ENCODE measurements around the gene IL34.

GRCh38 chr16:70605283-70605657, 41.1 kb upstream of the IL34 start:
- TF ChIP-seq CTCF (IDR thresholded peaks at IDR 0.05) (no peak), POLR2A (IDR thresholded peaks at IDR 0.05) (no peak), EP300 (IDR thresholded peaks at IDR 0.05) (no peak)

Measured in upper lobe of left lung (tissue), 4 donors.